Erythroblast (primary cell): ENCODE results near the gene ALPL.

ENCODE experiments used
- DNase-seq, 2 experiments: peaks; one replicate each; lab custom pipeline; 2025; lab: John Stamatoyannopoulos, UW
- GATA1 ChIP-seq: IDR thresholded peaks from 2 replicates; pipeline ENCODE4 v1.6.1; 2011; ENCODE audit warnings: low read depth, mild to moderate bottlenecking, control low read depth, low read length, moderate library complexity
- POLR2A ChIP-seq: IDR thresholded peaks from 2 replicates; pipeline ENCODE4 v1.6.1; 2011; ENCODE audit warnings: mild to moderate bottlenecking, low read length

The ALPL gene

DNA sequence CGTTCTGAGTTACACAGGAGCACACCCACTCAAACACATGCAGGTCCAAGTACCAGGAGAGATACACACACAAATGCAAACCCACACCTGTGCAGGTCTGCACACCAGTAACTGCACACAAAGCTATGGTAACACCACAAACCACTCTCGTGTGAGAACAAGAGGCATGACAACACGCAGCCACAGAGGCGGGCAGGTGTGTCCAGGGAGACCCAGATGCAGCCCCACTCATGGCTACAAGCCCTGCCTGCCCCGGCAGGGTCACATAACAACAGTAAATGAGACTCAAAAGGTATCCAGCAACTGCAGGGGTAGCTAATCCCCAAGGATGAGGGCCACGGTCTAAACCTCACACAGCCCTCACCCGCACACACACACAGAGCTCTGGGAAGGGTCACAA lies 111.8 kb downstream of the ALPL start:
- no peak for TF ChIP-seq GATA1
- TF ChIP-seq POLR2A = no peak
- no peak for DNase-seq

DNA sequence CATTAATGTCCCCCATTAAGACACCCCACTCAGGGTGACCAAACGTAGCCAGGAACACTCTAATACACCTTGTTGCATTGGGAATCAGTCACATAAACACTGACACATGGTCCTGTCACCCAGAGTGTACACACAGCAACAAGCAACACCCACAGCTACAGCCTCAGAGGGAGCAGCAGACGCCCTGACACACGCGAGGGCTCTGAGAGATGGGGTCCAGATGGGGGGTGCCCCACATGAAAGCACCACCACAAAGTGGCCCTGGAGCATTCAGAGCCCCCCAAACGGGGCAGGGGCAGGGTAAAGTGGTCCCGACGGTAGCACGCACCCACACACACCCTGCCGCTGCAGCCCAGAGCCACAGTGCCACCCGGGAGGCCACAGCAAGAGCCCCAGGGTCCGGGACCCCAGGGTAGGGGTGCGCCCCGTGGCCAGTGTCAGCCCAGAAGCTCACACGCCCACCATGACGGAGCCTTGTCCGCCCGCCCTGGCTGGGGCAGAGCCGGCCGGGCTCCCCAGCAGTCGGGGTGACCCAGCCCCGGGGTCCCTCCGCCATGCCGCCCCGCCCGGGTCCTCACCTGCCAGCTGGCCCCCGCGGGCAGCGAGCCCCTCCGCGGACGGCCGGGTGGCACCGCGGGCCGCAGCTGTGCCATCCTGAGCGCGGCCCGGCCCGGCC lies 112.7 kb downstream of the ALPL start:
- no peak for TF ChIP-seq GATA1
- TF ChIP-seq POLR2A = no peak
- DNase-seq = no peak

DNA sequence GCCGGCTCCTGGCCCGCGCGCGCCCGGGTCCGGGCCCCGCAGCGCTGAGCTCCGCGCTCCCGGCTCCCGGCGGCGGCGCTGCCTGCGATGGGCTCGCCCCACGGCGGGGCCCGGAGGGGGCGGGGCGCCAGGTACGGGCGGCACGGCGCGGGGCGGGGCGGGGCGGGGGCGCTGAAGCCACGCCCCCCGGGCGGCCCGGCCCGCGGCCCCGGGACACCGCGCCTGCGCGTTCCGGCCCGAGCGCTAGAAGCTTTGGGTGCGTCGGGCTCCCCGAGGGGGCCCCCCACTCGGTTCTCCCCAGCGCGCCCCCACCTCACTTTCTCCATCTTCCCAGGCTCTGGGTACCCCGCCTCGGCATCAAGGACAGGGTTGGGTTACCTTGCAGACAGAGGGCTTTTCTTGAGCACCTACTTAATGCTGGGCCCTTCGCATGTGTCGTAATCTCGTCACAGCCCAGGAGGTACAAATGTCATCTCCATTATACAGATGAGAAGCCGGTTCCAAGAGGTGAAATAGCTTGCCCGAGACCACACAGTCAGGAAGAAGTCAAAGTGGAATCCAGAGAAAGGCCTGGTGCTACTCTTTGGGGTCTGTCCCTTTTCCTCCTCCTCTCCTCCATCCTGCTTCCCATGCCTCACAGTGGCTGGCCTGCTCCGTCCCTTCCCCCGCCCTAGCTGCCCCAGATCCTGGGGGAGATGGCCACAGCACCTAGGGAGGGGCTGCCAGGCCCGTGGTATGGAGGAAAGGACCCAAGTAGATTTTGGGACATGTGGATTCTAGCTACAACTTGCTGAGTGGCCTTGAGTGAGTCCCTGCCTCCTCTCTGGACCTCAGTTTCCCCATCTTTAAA lies 113.5 kb downstream of the ALPL start:
- peak in 1 of 2 experiments; percentile 74 for DNase-seq
- no peak for TF ChIP-seq POLR2A

DNA sequence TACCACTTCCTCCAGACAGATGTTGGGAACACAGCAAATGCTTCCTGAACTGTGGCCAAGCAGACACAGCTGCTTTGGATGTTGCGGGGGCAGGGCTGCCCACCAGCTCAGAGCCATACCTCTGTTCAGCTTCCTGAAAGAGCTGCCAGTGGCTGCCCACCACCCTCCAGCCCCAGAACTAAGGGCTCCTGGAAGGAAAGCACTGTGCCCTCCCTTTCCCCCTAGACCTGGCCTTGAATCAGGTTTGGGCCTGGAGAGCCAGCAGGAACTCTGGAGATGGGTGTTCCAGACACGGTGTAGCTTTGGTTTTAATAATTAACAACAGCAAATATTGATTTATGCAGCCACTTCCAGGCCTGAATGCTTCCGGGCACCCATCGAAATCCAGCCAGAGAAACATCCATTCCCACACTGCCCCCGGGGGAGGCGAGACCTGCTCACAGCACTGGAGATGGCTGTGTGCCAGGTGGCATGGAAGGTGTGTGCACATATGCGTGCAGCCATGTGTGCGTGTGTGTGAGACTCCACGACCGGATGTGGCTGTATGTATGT lies 114.3 kb downstream of the ALPL start:
- DNase-seq = no peak
- TF ChIP-seq GATA1 = no peak
- TF ChIP-seq POLR2A = no peak

DNA sequence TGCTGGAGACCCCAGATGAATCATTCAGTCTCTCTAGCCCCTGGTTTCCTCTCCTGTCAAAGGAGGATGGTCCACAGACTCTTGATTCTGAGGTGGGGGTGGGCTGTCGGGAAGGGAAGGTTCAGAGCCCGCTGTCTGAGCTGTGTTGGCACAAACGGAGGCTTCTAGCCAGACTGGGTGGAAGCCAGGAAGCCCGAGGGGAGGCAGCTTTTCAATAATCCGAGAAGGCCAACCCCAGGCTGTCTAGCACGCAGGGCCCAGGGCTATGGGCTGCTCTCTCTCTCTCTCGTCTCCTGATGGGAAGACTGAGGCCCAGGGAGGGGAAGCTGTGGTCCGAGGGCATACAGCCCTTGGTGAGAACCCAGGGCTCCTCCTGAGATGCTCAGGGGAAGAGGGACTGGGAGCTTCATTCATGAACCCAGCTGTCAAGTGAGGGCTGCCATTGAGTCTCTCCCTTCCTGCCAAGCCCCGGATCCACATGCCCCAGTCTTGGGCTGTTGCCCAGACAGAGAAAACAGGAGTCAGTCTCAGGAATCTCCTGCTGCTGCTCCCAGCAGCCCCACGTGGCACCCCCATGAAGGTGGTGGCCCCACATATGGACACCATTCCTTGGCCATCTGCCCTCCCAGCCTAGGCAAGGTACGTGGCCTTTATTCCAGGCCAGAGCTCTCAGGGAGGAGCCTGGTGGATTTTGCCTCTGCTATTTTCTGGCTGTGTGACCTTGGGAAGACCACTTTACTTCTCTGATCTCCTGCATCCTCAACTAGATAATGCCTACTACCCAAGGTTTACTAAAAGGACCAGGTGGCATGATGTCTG lies 115.6 kb downstream of the ALPL start:
- no peak for DNase-seq
- TF ChIP-seq POLR2A (no peak), GATA1 (no peak)

DNA sequence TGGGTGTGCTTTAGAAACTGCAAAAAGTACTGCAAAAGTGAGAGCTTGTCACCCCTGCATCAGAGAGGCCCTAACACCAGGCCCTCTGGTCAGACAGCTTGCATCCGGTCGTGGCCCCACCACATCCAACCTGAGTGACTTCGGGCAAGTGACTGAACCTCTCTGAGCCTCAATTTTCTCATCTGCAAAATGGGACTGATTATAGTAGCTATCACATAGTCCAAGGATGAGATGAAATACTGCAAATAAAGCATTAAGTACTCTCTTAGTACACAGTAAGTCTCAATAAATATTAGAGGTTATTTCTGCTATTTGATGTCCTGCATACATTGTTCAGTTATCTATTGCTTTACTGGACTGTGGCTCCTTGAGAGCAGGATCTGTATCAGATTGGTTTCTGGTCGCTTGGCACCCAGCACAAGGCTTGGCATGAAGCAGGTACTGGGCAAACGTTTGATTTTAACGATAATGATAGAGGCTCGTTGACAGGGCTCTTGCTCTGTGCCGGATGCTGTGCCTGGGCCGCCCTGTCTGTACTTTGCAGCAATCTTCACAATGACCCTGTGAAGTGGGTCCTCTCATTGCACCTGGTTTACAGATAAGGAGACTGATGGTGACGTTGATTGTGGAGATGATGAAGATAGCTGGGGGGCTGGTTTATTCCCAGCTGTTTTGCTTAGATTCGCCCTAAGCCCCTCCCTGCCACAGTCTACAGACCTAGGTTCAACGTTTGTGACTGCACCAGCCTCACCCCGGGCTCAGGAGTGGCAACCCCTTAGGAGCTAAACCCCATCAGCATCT lies 116.4 kb downstream of the ALPL start:
- DNase-seq = no peak
- TF ChIP-seq POLR2A (no peak), GATA1 (no peak)

DNA sequence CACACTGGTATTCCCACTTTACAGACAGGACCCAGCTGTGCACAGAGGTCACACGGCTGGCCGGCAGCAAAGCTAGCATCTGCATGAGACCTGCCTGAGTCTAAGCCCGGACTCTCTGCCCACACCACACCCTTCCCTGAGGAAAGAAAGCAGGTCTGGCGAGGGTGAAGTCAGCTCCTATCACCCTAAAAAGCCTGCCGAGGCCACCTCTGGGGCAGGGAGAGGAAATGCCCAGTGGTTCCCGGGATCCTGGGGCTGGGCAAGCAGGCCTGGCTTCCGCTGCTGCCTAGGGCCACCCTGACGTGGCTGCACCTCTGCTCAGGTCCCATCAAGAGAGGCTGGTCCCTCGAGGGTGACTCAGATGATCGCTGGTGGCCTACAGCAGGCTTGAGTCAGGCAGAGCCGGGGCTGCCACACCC lies 117.7 kb downstream of the ALPL start:
- TF ChIP-seq POLR2A (no peak), GATA1 (no peak)
- no peak for DNase-seq
